Hepatocyte (in vitro differentiated cells): ENCODE measurements around the gene PRSS21.

ENCODE experiments used
- CTCF ChIP-seq: fragments of 200-600 bp; sonication (generic); IDR thresholded peaks from 2 replicates; pipeline ENCODE4 v1.5.1; 2016; ENCODE audit warnings: antibody characterized with exemption, mild to moderate bottlenecking; ENCODE audit not compliant: poor library complexity
- EZH2 ChIP-seq: fragments of 200-600 bp; sonication (generic); IDR thresholded peaks from 2 replicates; pipeline ENCODE4 v1.6.1; 2016; ENCODE audit warnings: antibody characterized with exemption, mild to moderate bottlenecking, borderline replicate concordance
- EZH2phosphoT487 ChIP-seq: fragments of 200-600 bp; sonication (generic); IDR thresholded peaks from one replicate; pipeline ENCODE4 v1.6.1; 2018; ENCODE audit warnings: antibody characterized with exemption, mild to moderate bottlenecking, low read depth, moderate library complexity; ENCODE audit not compliant: unreplicated experiment, severe bottlenecking

- TF ChIP-seq CTCF: no peak
- TF ChIP-seq EZH2: no peak
- no peak for TF ChIP-seq EZH2phosphoT487
These were observed 1.7 kb upstream of the PRSS21 start for GRCh38 chr16:2815299-2815771.
